ENCODE results near the gene TMC1.

Gene TMC1

DNA sequence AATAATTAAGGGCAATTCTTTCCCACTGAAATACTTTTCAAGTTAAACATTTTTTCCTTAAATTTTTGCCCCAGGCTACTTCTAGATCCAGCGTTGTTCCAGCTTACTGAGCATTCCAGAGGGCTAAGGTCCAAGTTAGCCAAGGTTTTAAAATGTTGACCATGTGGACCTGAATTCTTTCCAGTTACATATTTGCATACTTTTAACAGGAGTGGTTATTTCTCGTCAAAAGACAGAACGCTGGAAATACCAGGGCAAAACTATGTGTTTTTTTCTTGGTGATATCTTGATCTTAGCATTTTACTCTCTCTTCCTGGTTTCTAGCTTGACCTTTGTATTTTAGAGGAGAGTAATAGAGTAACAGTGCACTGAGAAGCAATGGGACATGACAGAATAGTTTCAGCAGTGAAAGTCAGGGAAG lies 32.8 kb downstream of the TMC1 start:
- no peak for TF ChIP-seq YY1 (IDR thresholded peaks at IDR 0.05; ENCODE audit: low read depth)
- TF ChIP-seq, protein P1, sequence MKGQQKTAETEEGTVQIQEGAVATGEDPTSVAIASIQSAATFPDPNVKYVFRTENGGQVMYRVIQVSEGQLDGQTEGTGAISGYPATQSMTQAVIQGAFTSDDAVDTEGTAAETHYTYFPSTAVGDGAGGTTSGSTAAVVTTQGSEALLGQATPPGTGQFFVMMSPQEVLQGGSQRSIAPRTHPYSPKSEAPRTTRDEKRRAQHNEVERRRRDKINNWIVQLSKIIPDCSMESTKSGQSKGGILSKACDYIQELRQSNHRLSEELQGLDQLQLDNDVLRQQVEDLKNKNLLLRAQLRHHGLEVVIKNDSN (IDR thresholded peaks at IDR 0.05) = no peak
- TF ChIP-seq NFIC (IDR thresholded peaks at IDR 0.05) = no peak
- no peak for TF ChIP-seq ZBTB7A (IDR thresholded peaks at IDR 0.05; ENCODE audit: low read depth)
- TF ChIP-seq TEAD4 (IDR thresholded peaks at IDR 0.05) = peak; percentile 41
- TF ChIP-seq FOXM1 (IDR thresholded peaks at IDR 0.05; ENCODE audit: borderline replicate concordance, low read depth) = no peak
- TF ChIP-seq EP300 (IDR thresholded peaks at IDR 0.05; ENCODE audit: borderline replicate concordance) = no peak; the same call in 1 of the 2 replicates
- TF ChIP-seq CREB1 (IDR thresholded peaks at IDR 0.05; ENCODE audit: low read depth) = no peak
- TF ChIP-seq, protein P2, sequence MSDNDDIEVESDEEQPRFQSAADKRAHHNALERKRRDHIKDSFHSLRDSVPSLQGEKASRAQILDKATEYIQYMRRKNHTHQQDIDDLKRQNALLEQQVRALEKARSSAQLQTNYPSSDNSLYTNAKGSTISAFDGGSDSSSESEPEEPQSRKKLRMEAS (IDR thresholded peaks at IDR 0.05) = 0 out of 2 replicates have a peak, but pooled peaks have one; percentile 20
- TF ChIP-seq TAF1 (IDR thresholded peaks at IDR 0.05; ENCODE audit: low read depth) = no peak
- TF ChIP-seq RAD21 (IDR thresholded peaks at IDR 0.05; ENCODE audit: low read depth) = no peak
- TF ChIP-seq EGR1 (IDR thresholded peaks at IDR 0.05) = no peak
- TF ChIP-seq, protein P3, sequence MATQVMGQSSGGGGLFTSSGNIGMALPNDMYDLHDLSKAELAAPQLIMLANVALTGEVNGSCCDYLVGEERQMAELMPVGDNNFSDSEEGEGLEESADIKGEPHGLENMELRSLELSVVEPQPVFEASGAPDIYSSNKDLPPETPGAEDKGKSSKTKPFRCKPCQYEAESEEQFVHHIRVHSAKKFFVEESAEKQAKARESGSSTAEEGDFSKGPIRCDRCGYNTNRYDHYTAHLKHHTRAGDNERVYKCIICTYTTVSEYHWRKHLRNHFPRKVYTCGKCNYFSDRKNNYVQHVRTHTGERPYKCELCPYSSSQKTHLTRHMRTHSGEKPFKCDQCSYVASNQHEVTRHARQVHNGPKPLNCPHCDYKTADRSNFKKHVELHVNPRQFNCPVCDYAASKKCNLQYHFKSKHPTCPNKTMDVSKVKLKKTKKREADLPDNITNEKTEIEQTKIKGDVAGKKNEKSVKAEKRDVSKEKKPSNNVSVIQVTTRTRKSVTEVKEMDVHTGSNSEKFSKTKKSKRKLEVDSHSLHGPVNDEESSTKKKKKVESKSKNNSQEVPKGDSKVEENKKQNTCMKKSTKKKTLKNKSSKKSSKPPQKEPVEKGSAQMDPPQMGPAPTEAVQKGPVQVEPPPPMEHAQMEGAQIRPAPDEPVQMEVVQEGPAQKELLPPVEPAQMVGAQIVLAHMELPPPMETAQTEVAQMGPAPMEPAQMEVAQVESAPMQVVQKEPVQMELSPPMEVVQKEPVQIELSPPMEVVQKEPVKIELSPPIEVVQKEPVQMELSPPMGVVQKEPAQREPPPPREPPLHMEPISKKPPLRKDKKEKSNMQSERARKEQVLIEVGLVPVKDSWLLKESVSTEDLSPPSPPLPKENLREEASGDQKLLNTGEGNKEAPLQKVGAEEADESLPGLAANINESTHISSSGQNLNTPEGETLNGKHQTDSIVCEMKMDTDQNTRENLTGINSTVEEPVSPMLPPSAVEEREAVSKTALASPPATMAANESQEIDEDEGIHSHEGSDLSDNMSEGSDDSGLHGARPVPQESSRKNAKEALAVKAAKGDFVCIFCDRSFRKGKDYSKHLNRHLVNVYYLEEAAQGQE (IDR thresholded peaks at IDR 0.05; ENCODE audit: low read depth) = no peak
- no peak for TF ChIP-seq CEBPB (IDR thresholded peaks at IDR 0.05)
- no peak for TF ChIP-seq TCF12 (IDR thresholded peaks at IDR 0.05; ENCODE audit: low read depth)

DNA sequence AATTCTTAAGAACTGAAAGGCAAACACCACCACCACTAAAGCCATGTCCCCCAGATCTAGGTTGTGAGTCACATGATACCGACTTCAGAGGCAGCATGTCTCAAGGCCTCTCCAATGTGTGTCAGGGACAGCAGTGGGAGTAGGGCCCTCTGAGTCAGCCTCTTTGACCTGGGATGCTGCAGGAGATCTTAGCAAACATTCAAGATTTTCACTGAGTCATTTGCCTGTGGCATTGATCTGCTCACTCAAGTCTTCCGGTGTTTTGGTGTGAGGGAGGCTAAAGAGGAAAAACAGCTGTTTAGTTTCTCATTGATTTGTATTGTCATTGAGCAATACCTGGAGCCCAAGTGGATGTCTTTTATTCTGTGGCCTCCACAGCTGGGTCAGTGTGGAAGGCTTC lies 36.1 kb downstream of the TMC1 start:
- TF ChIP-seq, protein P1 (IDR thresholded peaks at IDR 0.05) = 0 out of 2 replicates have a peak, but pooled peaks have one; percentile 6
- TF ChIP-seq RAD21 (IDR thresholded peaks at IDR 0.05; ENCODE audit: low read depth) = no peak

DNA sequence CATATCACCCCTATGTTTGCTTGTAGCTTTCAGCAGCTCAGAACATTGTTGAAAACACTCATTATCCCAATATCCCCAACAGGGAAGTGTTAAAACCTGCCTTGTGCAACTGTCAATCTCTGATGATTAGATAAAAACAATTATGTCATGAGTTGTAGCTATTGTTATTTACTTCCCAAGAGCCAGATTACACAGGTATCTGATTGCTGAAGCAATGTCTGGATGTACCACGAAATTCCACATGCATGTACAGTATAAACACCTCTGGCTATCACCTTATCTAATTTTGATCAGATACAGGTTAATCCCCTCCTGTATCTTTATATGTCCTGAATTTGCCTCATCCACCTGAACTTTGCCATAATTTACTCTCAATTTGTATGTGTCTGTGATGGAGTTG lies 38.7 kb downstream of the TMC1 start:
- TF ChIP-seq CREB1 (IDR thresholded peaks at IDR 0.05; ENCODE audit: low read depth) = no peak
- no peak for TF ChIP-seq EP300 (IDR thresholded peaks at IDR 0.05; ENCODE audit: borderline replicate concordance)

DNA sequence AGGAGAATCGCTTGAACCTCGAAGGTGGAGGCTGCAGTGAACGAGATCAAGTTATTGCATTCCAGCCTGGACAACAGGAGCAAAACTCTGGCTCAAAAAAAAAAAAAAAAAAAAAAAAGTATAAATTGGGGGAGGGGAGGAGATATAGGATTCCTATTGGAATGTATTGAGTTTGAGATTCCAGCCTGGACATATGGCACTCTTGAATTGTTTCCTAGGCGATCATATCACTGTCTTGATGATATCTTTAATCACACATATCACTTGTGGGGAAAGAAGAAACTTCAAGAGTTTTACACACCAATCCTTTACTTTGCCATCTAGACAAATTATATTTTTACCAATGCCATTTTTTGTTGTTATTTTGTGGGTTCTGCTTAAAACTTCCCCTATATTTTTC lies 42.4 kb downstream of the TMC1 start:
- no peak for TF ChIP-seq CEBPB (IDR thresholded peaks at IDR 0.05)
- TF ChIP-seq YY1 (IDR thresholded peaks at IDR 0.05; ENCODE audit: low read depth) = no peak
- no peak for TF ChIP-seq ZBTB7A (IDR thresholded peaks at IDR 0.05; ENCODE audit: low read depth)
- no peak for TF ChIP-seq TEAD4 (IDR thresholded peaks at IDR 0.05)
- no peak for TF ChIP-seq CREB1 (IDR thresholded peaks at IDR 0.05; ENCODE audit: low read depth)
- TF ChIP-seq RAD21 (IDR thresholded peaks at IDR 0.05; ENCODE audit: low read depth) = no peak
- TF ChIP-seq EP300 (IDR thresholded peaks at IDR 0.05; ENCODE audit: borderline replicate concordance) = no peak
- no peak for TF ChIP-seq TCF12 (IDR thresholded peaks at IDR 0.05; ENCODE audit: low read depth)
- TF ChIP-seq, protein P1 (IDR thresholded peaks at IDR 0.05) = no peak
- TF ChIP-seq, protein P2 (IDR thresholded peaks at IDR 0.05) = no peak
- TF ChIP-seq, protein P3 (IDR thresholded peaks at IDR 0.05; ENCODE audit: low read depth) = no peak
- TF ChIP-seq NFIC (IDR thresholded peaks at IDR 0.05) = no peak
- no peak for TF ChIP-seq EGR1 (IDR thresholded peaks at IDR 0.05)
- TF ChIP-seq FOXM1 (IDR thresholded peaks at IDR 0.05; ENCODE audit: borderline replicate concordance, low read depth) = no peak
- TF ChIP-seq TAF1 (IDR thresholded peaks at IDR 0.05; ENCODE audit: low read depth) = no peak

DNA sequence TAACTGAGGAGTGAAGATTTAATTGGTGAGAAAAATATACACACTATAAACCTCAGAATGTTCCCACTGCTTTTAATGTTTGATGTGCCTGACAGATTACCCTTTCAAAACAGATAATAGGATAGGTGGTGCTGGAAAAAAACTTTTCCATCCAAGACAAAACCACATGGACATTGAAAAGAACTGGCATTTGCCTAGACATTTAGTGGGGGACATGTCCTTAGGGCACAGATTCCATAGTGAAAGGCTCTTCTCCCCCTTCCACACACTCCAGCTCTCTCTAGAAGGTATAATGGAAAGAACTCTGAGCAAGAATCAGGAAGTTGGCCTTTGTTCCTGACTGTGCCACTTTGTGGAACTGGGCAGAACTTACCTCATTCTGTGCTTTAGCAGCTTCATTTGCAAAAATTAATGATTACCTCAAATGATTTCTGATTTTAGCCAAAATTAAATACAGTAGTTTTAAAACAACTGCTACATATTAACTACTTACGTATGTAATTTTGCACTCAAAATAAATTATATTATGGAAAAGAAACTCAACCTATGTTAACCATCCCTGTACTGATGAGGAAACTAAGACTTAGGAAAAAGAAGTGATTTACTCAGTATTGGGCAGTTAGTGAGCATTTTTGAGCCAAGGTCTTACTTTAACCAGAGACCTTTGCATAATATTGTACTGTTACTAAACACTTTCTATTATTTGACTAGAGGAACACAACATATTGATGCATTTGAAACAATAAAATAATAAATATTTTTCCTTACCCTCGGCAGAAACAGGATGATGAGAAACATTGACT lies 43.3 kb downstream of the TMC1 start:
- TF ChIP-seq, protein P1 (IDR thresholded peaks at IDR 0.05) = no peak
- TF ChIP-seq, protein P2 (IDR thresholded peaks at IDR 0.05) = no peak
- no peak for TF ChIP-seq TEAD4 (IDR thresholded peaks at IDR 0.05)
- no peak for TF ChIP-seq FOXM1 (IDR thresholded peaks at IDR 0.05; ENCODE audit: borderline replicate concordance, low read depth)
- TF ChIP-seq TAF1 (IDR thresholded peaks at IDR 0.05; ENCODE audit: low read depth) = no peak
- TF ChIP-seq YY1 (IDR thresholded peaks at IDR 0.05; ENCODE audit: low read depth) = no peak
- TF ChIP-seq EGR1 (IDR thresholded peaks at IDR 0.05) = no peak
- no peak for TF ChIP-seq ZBTB7A (IDR thresholded peaks at IDR 0.05; ENCODE audit: low read depth)
- TF ChIP-seq TCF12 (IDR thresholded peaks at IDR 0.05; ENCODE audit: low read depth) = no peak
- no peak for TF ChIP-seq CEBPB (IDR thresholded peaks at IDR 0.05)
- no peak for TF ChIP-seq NFIC (IDR thresholded peaks at IDR 0.05)

Measured in Ishikawa (cell line).